ENCODE data around the gene FAM13A. TPM values are rescaled to one million over a fixed set of nuclear protein-coding genes. Genes with fewer than 3 reads are reported as not detected.

The FAM13A gene
- total and polyA plus RNA-seq, 2 experiments from 2014 or later = 19.3 to 44.2 TPM

GRCh38 chr4:88900432-88900831 is 156.6 kb downstream of the FAM13A start:
- no peaks in the 10 kb centered on the region for H4K20me1 ChIP-seq (ENCODE audit: insufficient read depth, poor library complexity, severe bottlenecking)
- no peaks in the 10 kb centered on the region for H3K9me3 ChIP-seq (ENCODE audit: low read depth)
- H3K79me2 ChIP-seq = no peaks in the 10 kb centered on the region
- TF ChIP-seq EZH2phosphoT487 (IDR thresholded peaks at IDR 0.05; ENCODE audit: low read depth, severe bottlenecking, unreplicated experiment) (no peak), CTCF (IDR thresholded peaks at IDR 0.05; ENCODE audit: poor library complexity) (no peak), EZH2 (IDR thresholded peaks at IDR 0.05; ENCODE audit: borderline replicate concordance) (no peak)
- H3K4me2 ChIP-seq = no peak overlapping the region
- no peak for DNase-seq (ENCODE audit: low spot score)
- no peak overlapping the region for H3K27ac ChIP-seq
- no peaks in the 10 kb centered on the region for H3K27me3 ChIP-seq
- no peak overlapping the region for H3K4me3 ChIP-seq
- no peaks in the 10 kb centered on the region for H3K36me3 ChIP-seq (replicated peaks; ENCODE audit: insufficient read depth, low read depth)
- 76% methylated on average over 2 of the region's 2 CpGs for WGBS (ENCODE audit: low lambda C conversion rate, missing lambda C conversion rate)
- H3K4me1 ChIP-seq (ENCODE audit: insufficient read depth) = no peaks in the 10 kb centered on the region
- H3K9me2 ChIP-seq (replicated peaks; ENCODE audit: insufficient read depth) = no peaks in the 10 kb centered on the region
- no peak overlapping the region for H2AFZ ChIP-seq

- H3K79me2 ChIP-seq = no peaks in the 10 kb centered on the region
- no peaks in the 10 kb centered on the region for H3K9me2 ChIP-seq (replicated peaks; ENCODE audit: insufficient read depth)
- no peaks in the 10 kb centered on the region for H3K4me1 ChIP-seq (ENCODE audit: insufficient read depth)
- no peak for DNase-seq (ENCODE audit: low spot score)
- H2AFZ ChIP-seq = no peak overlapping the region
- H3K4me2 ChIP-seq = no peak overlapping the region
- TF ChIP-seq EZH2phosphoT487 (IDR thresholded peaks at IDR 0.05; ENCODE audit: low read depth, severe bottlenecking, unreplicated experiment) (no peak), CTCF (IDR thresholded peaks at IDR 0.05; ENCODE audit: poor library complexity) (no peak), EZH2 (IDR thresholded peaks at IDR 0.05; ENCODE audit: borderline replicate concordance) (no peak)
- H3K9me3 ChIP-seq (ENCODE audit: low read depth) = no peaks in the 10 kb centered on the region
- H3K27me3 ChIP-seq = no peaks in the 10 kb centered on the region
- H3K36me3 ChIP-seq (replicated peaks; ENCODE audit: insufficient read depth, low read depth) = no peaks in the 10 kb centered on the region
- no peak overlapping the region for H3K27ac ChIP-seq
- no peaks in the 10 kb centered on the region for H4K20me1 ChIP-seq (ENCODE audit: insufficient read depth, poor library complexity, severe bottlenecking)
- H3K4me3 ChIP-seq = no peak overlapping the region
These were observed 159.2 kb downstream of the FAM13A start for GRCh38 chr4:88897752-88898151.

GRCh38 chr4:88897180-88897579 is 159.8 kb downstream of the FAM13A start:
- no peak for DNase-seq (ENCODE audit: low spot score)
- no peaks in the 10 kb centered on the region for H3K79me2 ChIP-seq
- H3K4me2 ChIP-seq = no peak overlapping the region
- no peaks in the 10 kb centered on the region for H4K20me1 ChIP-seq (ENCODE audit: insufficient read depth, poor library complexity, severe bottlenecking)
- H3K9me2 ChIP-seq (replicated peaks; ENCODE audit: insufficient read depth) = no peaks in the 10 kb centered on the region
- no peaks in the 10 kb centered on the region for H3K9me3 ChIP-seq (ENCODE audit: low read depth)
- TF ChIP-seq EZH2 (IDR thresholded peaks at IDR 0.05; ENCODE audit: borderline replicate concordance) (no peak), CTCF (IDR thresholded peaks at IDR 0.05; ENCODE audit: poor library complexity) (no peak), EZH2phosphoT487 (IDR thresholded peaks at IDR 0.05; ENCODE audit: low read depth, severe bottlenecking, unreplicated experiment) (no peak)
- H3K27ac ChIP-seq = no peak overlapping the region
- no peaks in the 10 kb centered on the region for H3K4me1 ChIP-seq (ENCODE audit: insufficient read depth)
- no peak overlapping the region for H2AFZ ChIP-seq
- H3K4me3 ChIP-seq = no peak overlapping the region
- no peaks in the 10 kb centered on the region for H3K36me3 ChIP-seq (replicated peaks; ENCODE audit: insufficient read depth, low read depth)
- 98% methylated on average over 2 of the region's 2 CpGs for WGBS (ENCODE audit: low lambda C conversion rate, missing lambda C conversion rate)
- no peaks in the 10 kb centered on the region for H3K27me3 ChIP-seq

GRCh38 chr4:88893961-88894360 is 163.0 kb downstream of the FAM13A start:
- TF ChIP-seq CTCF (IDR thresholded peaks at IDR 0.05; ENCODE audit: poor library complexity) (no peak), EZH2 (IDR thresholded peaks at IDR 0.05; ENCODE audit: borderline replicate concordance) (no peak), EZH2phosphoT487 (IDR thresholded peaks at IDR 0.05; ENCODE audit: low read depth, severe bottlenecking, unreplicated experiment) (no peak)

More at GRCh38 chr4:88893961-88894360, 163.0 kb downstream of the FAM13A start:
- H3K4me2 ChIP-seq = no peak overlapping the region
- no peak overlapping the region for H2AFZ ChIP-seq
- WGBS (ENCODE audit: low lambda C conversion rate, missing lambda C conversion rate) = 94% methylated on average over 1 of the region's 1 CpG
- H3K79me2 ChIP-seq = no peaks in the 10 kb centered on the region
- H3K27me3 ChIP-seq = no peaks in the 10 kb centered on the region
- H4K20me1 ChIP-seq (ENCODE audit: insufficient read depth, poor library complexity, severe bottlenecking) = no peaks in the 10 kb centered on the region
- no peaks in the 10 kb centered on the region for H3K9me3 ChIP-seq (ENCODE audit: low read depth)
- DNase-seq (ENCODE audit: low spot score) = no peak
- H3K27ac ChIP-seq = no peak overlapping the region
- no peak overlapping the region for H3K4me3 ChIP-seq
- H3K9me2 ChIP-seq (replicated peaks; ENCODE audit: insufficient read depth) = no peaks in the 10 kb centered on the region
- no peaks in the 10 kb centered on the region for H3K4me1 ChIP-seq (ENCODE audit: insufficient read depth)
- H3K36me3 ChIP-seq (replicated peaks; ENCODE audit: insufficient read depth, low read depth) = no peaks in the 10 kb centered on the region

Data from hepatocyte (in vitro differentiated cells).